GM18861 (cell line): ENCODE results near the gene MRPL40.

ENCODE experiments used
- ATAC-seq: cut with Tn5 transposase; IDR thresholded peaks from one replicate; pipeline ENCODE4 v1.9.1; 2021; ENCODE audit not compliant: unreplicated experiment

MRPL40 gene

DNA sequence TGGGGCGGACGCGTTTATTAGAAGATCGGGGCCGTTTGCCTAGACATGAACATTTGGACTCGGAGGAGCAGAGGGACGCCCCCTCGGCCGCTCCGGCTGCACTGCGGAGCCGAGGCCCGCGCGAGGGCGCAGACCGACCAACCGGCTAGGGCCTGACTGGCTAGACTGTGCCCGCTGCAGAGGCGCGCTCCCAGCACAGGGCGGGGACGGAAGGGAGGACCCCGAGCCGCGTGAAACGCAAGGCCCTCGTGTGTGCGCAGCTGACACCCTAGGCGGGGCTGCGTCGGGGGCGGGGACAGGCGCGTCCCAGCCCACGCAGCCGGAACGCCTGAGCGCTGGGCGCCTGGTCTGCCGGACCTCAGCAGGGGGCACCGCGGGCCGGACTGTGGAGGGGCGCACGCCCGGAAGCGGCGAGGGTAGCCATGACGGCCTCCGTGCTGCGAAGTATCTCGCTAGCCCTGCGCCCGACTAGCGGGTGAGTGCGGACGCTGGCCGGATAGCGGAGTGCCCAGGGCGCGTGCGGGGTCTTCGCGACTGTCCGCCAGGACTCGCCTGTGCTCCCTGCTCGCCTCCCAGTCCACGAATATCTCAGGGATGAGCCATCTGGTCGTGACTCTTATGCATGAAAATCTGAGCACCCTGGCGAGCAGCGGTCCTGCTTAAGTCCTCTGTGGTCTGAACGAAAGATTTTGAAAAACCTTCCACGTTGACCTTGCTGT, at the start of gene MRPL40:
TSS of gene MRPL40 (plus strand) at position 413 of the 719 bp plus-strand sequence. CDS start at position 423, 10 bp downstream.
- peak; percentile 72 for ATAC-seq

DNA sequence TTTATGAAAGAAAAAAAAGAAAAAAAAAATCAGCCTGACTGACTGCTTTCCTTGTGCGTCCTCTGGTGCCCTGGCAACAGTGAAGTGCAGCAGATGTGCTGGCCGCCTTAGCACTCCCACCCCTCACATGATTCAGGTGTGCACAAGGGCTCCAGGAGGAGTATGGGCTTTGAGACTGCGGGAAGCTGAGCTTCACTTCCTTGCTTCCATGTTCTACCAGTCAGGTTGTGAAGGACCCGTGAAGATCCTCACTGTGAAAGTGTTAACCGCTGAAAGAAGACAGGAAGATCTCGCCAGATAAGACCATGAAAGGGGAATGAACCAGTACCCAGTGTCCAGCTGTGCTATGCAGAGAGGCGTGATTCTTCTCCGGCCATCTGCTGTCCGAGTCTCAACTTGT, 49.1 kb upstream of the MRPL40 start:
- ATAC-seq: no peak

GRCh38 chr22:19385221-19385906, 47.0 kb upstream of the MRPL40 start:
- no peak for ATAC-seq

DNA sequence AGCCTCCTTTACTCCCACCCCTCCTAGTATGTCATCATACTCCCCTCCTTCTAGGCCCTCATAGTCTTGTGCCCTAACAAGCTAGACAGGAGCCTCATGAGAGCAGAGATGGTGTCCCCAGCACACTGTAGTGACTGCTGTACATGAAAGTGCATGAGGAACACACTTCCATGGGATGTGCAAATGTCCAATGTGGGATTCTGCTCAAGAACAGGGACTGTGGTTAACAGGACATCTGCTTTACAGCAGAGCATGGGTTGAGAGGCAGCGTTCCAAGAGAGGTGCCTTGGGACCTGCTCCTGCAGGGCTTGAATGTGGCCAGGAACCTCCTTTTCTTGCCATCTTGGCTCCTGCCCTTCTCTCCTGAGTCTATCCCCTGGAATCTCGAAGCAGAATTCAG, 46.1 kb upstream of the MRPL40 start:
- no peak for ATAC-seq

DNA sequence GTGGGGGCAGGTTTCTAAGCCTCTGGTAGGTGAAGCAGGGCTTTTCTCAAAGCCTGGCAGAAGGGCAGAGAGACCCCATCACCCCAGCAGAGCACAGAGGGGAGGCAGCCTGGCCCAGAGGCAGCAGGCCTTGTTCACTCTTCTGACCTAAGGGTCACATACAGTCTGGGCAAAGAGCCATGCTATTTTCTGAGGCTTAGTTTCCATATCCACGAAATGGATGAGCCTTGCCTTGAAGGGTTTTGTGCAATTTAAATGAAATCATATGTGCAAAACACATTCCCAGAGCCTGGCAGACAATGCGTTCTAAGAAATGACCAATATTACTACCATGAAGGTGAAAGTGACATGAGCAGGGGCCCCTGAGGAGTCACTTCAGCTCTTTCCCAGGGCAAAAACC, 45.3 kb upstream of the MRPL40 start:
- no peak for ATAC-seq

DNA sequence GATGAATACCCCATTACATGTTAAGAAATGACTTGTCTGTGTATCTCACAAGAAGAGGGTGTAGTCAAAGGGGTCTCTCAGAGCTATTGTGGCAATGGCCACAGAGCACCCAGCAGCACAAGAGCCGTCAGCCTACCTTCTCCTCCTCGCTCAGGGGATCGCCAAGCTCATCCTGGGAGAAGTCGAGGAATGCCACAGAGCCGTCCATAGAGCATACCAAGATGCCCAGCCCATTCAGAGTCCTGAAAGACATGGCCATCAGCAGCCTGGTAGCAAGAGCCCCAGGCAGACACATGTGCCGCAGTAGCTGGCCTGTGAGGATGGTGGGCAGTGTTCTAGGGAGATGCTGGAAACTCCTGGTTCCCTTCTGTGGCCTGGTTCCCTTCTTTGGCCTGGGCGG, 44.8 kb upstream of the MRPL40 start:
- ATAC-seq: no peak

DNA sequence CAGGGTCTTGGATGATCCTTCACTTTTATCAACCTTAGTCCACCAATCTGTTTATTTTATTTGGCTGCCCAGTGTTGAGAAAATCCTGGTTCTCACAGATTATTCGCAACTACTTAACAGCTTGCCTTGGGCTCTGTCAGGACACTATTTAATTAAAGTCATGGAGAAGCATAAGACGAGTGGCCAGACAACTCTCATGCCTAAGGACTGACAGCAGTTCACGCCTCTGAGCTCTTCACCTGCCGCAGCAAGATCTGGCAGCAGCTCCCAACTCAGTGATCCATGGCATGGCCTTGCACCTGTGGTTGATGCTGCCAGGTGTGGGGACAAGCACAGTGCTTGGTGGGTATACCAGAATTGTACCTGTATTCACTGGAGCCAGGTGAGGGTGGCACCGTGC, 38.6 kb upstream of the MRPL40 start:
- no peak for ATAC-seq

GRCh38 chr22:19394274-19395050, 37.9 kb upstream of the MRPL40 start:
- ATAC-seq: no peak

GRCh38 chr22:19395276-19395675, 37.1 kb upstream of the MRPL40 start:
- ATAC-seq: no peak

- no peak for ATAC-seq
Measured at GRCh38 chr22:19396561-19396933, 35.8 kb upstream of the MRPL40 start.

DNA sequence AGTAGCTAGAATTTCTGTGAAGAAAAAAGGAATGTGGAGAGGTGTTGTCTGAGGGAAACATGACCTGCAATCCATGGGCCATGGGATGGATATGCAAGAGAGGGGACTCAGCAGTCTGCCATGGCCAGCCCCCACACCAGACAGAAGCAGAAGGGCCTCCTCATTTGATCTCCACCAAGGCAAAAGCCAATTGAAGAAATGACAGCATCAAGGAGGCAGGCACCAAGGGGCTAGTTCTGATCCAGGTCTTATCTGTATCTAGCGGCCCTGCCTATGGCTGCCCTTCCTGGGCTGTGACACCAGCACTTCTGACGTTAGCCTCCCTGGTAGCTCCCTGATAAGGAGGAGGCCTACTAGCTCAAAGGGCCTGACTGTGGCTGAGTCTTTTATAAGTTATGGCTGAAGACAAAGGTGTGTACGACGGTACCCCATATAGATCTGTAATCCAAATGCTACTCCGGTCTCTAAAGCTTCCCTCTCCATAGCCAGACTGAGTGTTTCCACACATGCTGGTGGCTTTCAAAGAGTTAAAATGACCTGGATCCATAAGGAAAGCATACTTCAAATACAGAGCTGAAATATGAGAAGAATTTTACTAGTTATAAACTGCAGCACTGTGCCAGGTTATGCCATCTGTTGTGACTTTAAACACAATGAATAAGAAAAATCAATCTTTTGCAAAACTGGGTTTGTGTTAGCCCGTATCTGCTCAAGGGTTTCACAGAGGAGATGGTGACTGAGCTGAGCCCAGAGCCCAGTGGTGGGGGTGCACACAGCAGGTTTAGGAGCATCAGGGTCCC, 35.2 kb upstream of the MRPL40 start:
- ATAC-seq: no peak

GRCh38 chr22:19397734-19398104, 34.6 kb upstream of the MRPL40 start:
- no peak for ATAC-seq

DNA sequence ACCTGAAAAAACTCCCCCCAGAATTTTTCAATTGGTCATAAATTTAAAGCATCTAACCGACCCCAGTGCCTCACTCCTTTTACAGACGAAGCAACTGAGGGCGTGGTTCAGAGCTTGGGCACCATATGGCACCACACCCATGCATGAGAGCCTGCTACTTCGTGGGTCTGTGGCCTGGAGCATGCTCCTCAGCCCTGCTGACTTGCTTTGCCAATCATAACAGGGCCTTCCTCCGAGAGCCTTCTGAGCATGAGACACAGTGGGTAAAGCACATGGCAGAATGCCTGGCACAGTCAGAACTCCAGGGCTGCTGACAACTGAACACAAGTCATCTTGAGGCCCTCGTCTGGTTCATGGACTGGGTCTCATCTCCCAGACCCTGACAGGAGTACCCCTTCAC, 34.1 kb upstream of the MRPL40 start:
- no peak for ATAC-seq

DNA sequence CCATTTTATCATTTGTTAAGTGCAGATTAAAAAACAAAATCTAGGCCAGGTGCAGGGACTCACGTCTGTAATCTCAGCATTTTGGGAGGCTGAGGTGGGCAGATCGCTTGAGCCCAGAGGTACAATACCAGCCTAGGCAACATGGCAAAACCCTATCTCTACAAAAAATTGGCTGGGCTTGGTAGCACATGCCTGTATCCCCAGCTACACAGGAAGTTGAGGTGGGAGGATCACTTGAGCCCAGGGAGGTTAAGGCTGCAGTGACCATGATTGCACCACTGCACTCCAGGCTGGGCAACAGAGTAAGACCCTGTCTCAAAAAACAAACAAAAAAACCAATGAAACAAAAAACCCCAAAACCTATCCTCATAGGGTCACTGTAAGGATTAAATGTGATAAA, 33.7 kb upstream of the MRPL40 start:
- no peak for ATAC-seq

DNA sequence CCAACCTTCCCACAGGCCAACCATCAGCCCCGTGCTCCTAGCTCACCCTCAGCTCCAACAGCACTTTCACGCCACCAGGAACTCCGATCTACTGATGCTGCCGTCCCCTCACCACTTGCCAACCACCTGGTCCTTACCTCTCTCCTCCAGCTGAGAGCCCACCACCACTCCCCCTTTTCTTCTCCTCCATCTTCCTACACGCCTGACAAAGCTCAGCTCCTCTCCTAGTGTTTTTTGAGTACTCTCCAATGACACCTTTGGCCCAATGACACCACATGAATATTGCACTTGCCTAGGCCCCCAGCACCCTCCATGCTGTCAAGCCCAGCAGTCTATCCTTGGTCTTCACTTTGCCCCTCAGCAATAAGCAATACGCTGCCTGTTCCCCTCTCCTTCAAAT, 31.5 kb upstream of the MRPL40 start:
- no peak for ATAC-seq

DNA sequence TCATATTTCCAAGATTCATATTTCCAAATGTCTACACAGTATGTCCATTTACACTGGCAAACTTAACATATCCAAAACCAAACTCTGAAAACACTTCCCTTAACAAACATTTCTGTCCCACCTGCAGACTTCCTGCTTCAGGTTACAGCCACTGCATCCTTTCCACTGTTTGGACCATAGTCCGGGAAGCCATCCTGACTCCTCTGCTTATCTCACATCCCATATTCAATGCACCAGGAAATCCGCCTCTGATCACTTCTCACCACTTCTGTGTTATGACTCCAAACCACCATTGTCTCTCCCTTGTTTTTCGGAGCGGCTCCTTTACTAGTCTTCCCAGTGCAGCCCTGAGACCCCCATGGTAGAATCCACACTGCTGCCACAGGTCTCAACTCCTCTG, 30.9 kb upstream of the MRPL40 start:
- ATAC-seq: no peak

- no peak for ATAC-seq
Measured at GRCh38 chr22:19402642-19403191, 29.6 kb upstream of the MRPL40 start.

DNA sequence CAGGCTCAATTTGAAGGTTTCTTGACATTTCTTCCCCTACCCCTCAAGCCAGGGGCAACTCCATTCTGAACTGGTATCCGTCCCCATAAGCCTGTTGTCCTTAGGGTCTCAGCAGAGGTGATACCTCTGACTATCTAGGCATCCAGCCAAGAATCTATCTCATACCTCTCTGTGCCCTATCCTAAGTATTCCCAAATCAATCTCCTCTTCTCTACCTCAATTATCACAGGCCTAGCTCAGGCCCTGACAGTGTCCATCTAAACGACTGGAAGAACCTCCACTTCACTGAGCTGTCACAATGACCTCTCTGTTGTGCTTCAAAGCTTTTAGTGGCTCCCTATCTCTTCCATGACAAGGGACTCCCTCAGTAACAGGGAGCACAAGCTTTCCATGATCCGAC, 27.7 kb upstream of the MRPL40 start:
- ATAC-seq: no peak

DNA sequence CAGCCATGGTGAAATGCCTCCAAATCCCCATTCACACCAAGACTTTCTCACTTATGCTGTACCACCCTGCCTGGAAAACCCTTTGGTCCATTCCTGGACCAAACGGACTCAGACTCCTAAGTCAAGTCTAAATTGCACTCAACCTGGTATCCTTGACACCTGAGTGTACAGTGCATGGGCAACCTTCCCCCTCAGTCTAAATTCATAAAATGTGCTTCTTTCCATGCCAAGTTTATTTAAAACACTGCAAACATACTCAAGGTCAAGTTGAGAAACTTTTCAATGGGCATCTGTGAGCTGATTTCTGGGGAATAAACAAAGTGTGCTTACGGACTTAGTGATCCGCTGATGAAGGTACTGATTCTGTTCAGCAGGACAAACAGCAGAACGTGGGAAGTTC, 27.2 kb upstream of the MRPL40 start:
- ATAC-seq: no peak

DNA sequence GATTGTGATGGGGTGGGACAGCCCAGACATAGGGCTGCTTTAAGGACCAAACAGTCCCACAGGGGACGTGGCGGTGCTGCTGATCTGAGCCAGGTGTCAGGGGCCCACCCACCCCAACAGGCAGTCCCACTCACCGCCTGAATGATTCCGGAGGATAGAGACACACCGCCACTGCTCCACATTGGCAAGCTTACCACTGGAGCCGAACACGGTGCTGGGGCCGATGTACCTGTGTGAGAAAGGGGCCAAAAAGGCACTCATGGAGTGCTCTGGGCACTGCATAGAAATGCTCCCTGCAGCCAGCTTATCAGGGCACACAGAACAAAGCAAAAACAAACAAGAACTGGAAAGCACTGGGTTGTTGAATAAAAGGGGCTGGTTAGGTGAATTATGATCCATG, 26.7 kb upstream of the MRPL40 start:
- no peak for ATAC-seq

DNA sequence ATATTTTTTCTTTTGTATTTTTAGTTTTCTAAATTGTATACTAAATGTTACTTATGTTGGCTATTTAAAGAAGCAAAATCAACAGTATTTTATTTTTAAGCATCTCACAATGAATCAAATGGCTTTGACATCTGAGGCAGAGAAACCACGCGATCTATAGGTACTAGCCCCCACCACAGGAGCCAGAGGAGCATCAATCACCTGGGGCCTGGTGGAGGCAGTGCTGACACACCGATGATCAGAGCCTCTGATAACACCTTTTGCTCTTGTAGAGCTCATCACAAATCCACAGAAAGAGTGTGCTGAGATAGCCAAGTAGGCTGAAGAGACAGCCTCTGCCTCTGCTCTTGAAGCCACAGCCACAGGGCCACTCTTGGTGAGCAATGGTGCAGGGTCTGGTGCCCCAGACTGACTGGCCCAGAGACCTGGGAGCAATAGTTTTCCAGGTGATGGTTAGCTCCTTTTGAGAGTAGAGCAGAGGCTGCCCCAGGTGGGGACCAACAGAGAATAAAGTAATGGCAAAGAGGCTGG, 26.0 kb upstream of the MRPL40 start:
- ATAC-seq: no peak
